PC-9 (cell line): Measurements from ENCODE around the gene FAM174B.

ENCODE experiments used
- CTCF ChIP-seq: fragments of 200-600 bp; sonication (generic); conservative IDR thresholded peaks from 2 replicates; pipeline ENCODE4 v1.6.1; 2017; ENCODE audit warnings: mixed run types, antibody characterized with exemption, mild to moderate bottlenecking, moderate library complexity
- EZH2 ChIP-seq: fragments of 200-600 bp; sonication (generic); IDR thresholded peaks from 2 replicates; pipeline ENCODE4 v1.8.0; 2017; ENCODE audit warnings: antibody characterized with exemption, low read depth

- TF ChIP-seq CTCF (no peak), EZH2 (no peak)
Observed at GRCh38 chr15:92574566-92574965, 81.0 kb downstream of the FAM174B start.
